GM18511 (cell line): ENCODE measurements around the gene CCDC106.

Source experiments
- ATAC-seq: cut with Tn5 transposase; IDR thresholded peaks from one replicate; pipeline ENCODE4 v1.9.1; 2021; ENCODE audit warnings: mild to moderate bottlenecking, moderate library complexity; ENCODE audit not compliant: unreplicated experiment

The CCDC106 gene

DNA sequence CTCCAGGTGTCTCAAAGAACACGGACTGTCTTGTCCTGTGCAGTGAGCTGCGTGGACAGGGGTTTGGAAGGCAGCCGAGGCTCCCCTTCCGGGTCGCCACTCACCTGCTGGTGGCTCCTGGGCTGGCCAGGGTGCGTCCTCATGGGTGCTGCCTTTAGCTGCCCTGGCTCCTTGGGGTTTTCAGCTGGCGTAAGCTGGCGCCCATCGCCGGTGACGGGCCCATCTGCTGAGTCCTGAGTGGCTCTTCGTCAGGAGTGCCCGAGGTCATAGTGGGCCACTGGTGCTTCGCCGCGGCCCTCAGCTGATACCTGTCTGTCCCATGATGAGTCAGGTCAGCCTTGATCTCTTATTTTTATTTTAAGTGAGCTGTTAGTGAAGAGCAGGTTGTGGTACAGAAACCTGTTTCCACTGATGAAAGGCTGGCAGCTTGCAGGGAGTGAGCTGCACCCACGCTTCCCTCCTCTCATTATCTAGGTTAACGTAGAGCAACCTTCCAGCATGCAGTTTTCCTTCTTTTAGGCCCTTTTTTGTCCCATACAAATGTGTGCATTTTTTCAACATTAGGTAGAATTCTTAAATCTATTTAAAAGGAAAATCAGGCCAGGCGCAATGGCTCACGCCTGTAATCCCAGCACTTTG is 45.4 kb downstream of the CCDC106 start:
- ATAC-seq, result no peak

DNA sequence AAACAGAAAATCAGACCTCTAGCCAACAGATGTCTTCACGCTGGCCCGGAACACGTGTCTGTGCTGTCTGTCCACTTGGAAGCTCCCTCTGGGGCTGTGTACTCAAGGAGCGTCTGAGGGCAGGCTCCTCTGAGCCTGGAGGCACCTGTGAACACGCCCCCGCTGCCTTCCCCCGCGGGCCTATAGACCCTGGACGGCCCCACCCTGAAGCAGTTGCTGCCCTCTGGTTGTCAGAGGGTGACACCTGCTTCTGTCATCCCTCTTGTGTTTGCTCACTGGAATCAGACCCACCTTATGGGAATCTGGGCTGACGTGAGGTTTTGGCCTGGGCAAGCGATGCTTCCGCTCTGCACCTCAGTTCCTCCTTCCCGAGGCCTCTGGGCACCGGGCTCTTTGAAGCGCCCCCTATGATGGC is 46.2 kb downstream of the CCDC106 start:
- ATAC-seq, result no peak

DNA sequence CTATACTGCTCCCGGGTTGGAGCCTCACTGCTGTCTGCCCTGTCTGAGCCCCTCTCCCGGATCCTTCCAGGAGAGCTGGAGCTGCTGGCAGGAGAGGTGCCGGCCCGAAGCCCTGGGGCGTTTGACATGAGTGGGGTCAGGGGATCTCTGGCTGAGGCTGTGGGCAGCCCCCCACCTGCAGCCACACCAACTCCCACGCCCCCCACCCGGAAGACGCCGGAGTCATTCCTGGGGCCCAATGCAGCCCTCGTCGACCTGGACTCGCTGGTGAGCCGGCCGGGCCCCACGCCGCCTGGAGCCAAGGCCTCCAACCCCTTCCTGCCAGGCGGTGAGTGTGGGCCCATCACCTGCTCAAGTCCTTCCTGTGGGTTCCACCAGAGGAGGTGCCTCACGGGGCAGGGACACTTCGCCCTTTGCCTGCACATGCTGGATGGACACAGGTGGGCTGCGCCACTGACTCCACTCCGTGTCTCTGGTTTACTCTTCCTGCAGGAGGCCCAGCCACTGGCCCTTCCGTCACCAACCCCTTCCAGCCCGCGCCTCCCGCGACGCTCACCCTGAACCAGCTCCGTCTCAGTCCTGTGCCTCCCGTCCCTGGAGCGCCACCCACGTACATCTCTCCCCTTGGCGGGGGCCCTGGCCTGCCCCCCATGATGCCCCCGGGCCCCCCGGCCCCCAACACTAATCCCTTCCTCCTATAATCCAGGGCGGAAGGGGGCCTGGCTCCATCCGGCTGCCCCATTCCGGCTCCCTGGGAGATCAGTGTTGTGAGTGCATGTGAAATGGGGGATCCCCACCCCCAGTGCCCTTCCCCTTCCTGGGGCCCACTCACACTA is 46.9 kb downstream of the CCDC106 start:
- ATAC-seq, result no peak

DNA sequence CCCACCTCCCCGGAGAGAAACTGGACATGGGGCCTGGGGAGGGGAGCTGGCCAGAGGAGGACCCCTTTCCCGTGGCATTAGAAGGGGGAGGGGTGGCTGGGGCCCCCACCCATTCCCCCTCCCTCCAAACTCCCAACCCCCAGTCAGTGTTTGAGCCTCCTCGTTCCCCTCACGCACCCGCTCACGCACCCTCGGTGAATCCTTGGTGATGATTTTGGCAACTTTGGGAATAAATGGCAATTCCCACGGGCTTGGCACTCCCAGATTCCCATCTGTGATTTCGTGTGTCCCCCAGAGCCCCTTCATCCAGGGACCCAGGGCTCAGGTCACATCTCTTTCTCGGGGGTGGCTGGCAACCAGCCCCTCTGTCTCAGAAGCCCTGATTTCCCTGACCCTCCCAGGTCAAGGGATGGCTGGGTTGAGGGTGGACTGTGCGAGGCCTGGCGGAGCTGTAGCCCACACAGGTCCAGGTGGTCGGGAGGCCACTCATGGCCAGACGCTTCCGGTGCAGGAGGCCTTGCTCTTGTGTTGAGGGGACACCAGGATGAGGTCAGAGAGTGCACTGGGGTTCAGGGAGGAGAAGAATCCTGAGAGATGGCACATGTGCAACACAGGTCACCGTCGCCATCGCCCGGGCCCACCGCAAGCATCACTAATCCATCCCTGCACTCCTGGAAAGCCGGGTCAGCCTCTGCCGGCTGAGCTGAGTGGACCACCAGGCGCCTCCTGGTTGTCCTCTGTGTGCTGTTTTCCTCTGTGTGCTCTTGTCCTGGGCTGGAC is 47.7 kb downstream of the CCDC106 start:
- ATAC-seq, result no peak

DNA sequence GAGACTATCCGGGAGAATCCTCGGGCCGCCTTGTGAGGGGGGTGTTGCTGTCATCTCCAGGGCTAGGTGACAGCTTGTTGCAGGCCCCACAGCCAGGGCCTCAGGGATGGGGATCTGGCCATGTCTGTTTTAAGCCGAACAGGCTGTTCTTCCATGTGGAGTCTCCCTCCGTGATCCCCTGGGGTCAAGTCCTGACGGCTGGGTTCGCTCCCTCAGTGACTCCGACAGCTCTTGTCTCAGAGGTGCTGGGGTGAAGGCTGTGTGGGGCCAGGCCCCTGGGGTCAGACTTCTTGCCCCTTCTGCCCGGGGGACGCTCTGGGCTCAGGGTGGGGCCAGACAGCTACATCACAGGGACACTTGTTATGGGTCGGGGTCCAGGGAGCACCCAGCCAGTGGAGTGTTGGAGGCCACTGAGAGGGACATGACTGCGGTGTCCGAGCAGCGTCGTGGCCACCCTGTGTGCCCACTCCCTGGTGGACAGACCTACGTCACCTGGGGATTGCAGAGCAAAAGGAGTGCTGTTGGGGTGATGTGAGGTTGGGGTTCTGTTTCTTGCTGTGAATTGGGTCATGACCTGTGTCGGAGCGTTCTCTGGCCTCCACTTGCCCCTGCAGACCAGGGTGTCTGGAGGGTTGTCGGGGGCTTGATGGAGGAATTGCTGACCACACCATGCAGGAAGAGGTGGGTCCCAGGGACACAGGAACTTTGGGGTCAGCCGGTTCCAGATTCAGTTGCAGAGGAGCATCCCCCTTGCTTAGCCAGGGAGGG is 48.5 kb downstream of the CCDC106 start:
- no peak for ATAC-seq

DNA sequence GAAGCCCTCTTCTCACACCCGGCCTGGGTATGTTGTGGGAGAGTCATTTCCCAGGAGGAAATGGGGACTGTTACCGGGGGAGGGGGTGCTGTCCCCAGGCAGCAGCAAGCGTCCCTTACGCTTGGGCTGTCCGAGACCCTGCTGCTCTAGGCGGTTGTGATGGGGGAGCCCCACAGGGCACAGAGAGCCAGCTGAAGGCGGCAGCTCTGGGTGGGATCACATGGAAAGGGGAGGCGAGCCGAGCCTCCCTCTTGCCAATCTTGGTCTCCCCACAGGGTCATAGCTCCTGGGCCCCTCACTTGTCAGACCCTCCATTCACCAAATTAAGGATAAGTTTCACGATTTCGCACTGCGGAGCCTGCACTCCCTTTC is 49.0 kb downstream of the CCDC106 start:
- no peak for ATAC-seq

DNA sequence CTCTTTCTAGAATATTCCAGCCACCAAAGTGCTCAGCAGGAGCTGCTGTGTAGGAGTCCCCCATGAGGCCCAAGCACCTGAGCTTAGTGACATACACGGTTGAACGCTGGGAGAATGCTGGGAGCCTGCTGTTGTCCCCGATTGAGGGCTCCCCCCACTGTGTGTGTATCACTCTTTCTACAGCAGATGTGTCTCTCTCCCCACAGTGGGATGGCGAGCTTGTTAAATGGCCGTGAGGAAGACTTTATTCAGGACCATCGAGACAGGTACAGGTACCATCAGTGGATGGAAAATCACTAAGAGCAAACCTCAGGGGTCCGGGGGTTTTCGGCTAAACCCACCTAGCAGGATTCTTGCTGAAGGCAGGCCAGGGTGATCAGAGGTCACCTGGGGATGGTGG is 49.7 kb downstream of the CCDC106 start:
- no peak for ATAC-seq

DNA sequence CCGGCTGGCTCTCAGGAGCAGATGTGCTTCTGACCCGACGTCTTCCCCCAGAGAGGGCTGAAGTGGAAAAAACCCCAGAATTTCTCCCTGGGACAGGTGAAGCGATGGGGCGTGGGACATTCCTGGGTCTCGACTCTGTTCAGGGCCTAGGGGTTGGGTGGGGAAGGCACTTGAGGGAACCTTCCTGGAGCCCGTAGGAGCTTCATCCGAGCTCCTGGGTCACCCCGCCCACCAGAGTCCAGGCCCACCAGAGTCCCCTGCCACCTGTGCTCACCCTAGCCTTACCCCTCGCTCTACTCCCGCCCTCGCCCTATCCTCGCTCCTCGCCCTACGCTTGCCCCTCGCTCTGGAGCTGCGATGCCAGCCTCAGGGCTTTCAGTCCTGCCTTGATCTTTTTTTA is 50.2 kb downstream of the CCDC106 start:
- ATAC-seq, result no peak

DNA sequence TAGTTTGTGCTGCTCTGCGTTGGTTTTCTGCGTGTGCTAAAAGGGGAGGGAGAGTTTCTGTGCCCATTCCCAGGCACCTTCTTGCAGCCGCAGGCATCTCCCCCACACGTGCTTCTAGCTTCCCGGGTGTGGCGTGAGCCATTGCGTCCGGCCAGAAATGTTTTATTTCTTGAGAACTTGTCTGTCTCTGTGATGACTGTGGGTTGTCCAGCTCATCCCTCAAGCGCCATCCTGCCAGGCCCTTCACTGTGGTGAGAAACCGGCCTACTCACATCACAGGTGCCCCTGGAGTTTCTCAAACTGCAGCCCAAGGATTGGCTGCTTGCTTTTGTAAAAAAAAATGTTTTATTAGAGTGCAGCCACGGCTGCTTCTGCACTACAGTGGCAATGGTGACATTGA is 51.2 kb downstream of the CCDC106 start:
- no peak for ATAC-seq

DNA sequence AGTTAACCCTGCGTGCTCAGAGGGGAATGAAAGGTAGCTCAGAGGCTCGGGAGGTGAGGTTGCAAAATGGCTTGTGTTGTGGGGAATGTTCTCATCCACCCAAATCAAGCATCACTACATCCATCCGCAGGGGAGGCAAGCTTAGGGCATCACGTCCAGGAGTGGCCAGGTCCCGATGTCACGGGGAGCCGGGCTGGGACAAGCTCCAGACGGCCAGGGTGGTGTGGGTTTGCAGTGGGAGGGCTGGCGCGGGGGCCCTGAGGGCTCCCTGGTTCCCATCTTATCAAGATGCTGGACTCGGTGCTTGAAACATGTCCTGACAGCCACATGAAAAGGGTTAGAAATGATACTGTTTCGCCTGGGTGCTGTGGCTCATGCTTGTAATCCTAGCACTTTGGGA is 52.8 kb downstream of the CCDC106 start:
- no peak for ATAC-seq

DNA sequence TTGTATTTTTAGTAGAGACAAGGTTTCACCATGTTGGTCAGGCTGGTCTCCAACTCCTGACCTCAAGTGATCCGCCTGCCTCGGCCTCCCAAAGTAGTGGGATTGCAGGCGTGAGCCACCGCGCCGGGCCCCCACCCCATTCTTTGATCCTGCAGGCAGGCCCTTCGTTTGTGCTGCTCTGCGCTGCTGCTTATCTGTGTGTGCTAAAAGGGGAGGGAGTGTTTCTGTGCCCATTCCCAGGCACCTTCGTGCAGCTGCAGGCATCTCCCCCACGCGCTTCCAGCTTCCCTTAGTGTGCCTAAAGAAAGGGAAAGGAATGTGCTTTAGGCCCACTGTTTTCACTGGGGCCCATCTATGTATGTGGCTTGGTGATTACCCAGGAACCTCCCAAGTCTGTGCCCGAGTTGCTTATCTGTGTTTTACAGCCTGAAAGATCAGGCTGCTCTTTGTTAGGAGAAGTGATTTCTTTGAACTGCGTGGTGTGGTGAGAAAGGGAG is 54.2 kb downstream of the CCDC106 start:
- no peak for ATAC-seq
